OCI-LY7 (cell line): Measurements from ENCODE around the gene PRKAB1. TPM values are rescaled to one million over a fixed set of nuclear protein-coding genes. Genes with fewer than 3 reads are reported as not detected.

Source experiments
- BruUV-seq: library from RNA; stranded (reverse); fragments of 400-500 nt; replicated peaks from 2 replicates; lab custom pipeline; 2021; lab: Mats Ljungman, UMichigan
- CTCF ChIA-PET: fragments of 300-600 bp; sonication (Branson Sonifier 250); formaldehyde crosslinking; loops from one replicate; lab custom pipeline; 2022; ENCODE audit warnings: antibody characterized with exemption; ENCODE audit not compliant: unreplicated experiment; lab: Charles Lee
- POLR2A ChIA-PET: fragments of 300-600 bp; sonication (Branson Sonifier 250); formaldehyde crosslinking; loops from one replicate; lab custom pipeline; 2022; ENCODE audit warnings: antibody characterized with exemption; lab: Charles Lee
- DNase-seq: peaks from one replicate; pipeline ENCODE4 v3.0.0-alpha.2; 2015; ENCODE audit warnings: low spot score
- H2AFZ ChIP-seq: fragments of 200-600 bp; sonication (generic), shearing (Covaris generic); 2 replicates; pipeline ENCODE4 v1.6.1; 2014; ENCODE audit warnings: mild to moderate bottlenecking, antibody characterized with exemption, low read length, moderate library complexity
- H3K27ac ChIP-seq: fragments of 200-600 bp; sonication (generic); 2 replicates; pipeline ENCODE4 v1.5.1; 2014; ENCODE audit warnings: mixed run types, low read depth, mild to moderate bottlenecking, moderate library complexity, low read length, inconsistent platforms; ENCODE audit not compliant: poor library complexity, severe bottlenecking
- H3K36me3 ChIP-seq: fragments of 200-600 bp; sonication (generic); 2 replicates; pipeline ENCODE4 v1.6.1; 2014; ENCODE audit warnings: mild to moderate bottlenecking, antibody characterized with exemption, low read length, moderate library complexity, mixed read lengths; ENCODE audit not compliant: insufficient read depth
- H3K4me1 ChIP-seq: fragments of 200-600 bp; sonication (generic); 2 replicates; pipeline ENCODE4 v1.5.1; 2014; ENCODE audit warnings: mild to moderate bottlenecking, low read length; ENCODE audit not compliant: insufficient read depth, poor library complexity, severe bottlenecking
- H3K4me2 ChIP-seq: fragments of 200-600 bp; sonication (generic); 2 replicates; pipeline ENCODE4 v1.6.1; 2014; ENCODE audit warnings: mild to moderate bottlenecking, low read length
- H3K4me3 ChIP-seq: fragments of 200-600 bp; sonication (generic); 2 replicates; pipeline ENCODE4 v1.5.1; 2014; ENCODE audit warnings: mild to moderate bottlenecking, low read depth, low read length; ENCODE audit not compliant: poor library complexity, severe bottlenecking
- H3K79me2 ChIP-seq: fragments of 200-600 bp; sonication (generic); 2 replicates; pipeline ENCODE4 v1.6.1; 2016; ENCODE audit warnings: low read depth, mild to moderate bottlenecking, low read length, moderate library complexity, mixed read lengths; ENCODE audit not compliant: insufficient read depth
- H3K9me2 ChIP-seq: fragments of 200-600 bp; sonication (generic); 2 replicates; pipeline ENCODE4 v1.6.1; 2016; ENCODE audit warnings: mild to moderate bottlenecking, low read length, mixed read lengths; ENCODE audit not compliant: insufficient read depth
- H3K9me3 ChIP-seq: fragments of 200-600 bp; sonication (generic); 2 replicates; pipeline ENCODE4 v1.6.1; 2014; ENCODE audit warnings: mild to moderate bottlenecking, mixed run types, low read length, mixed read lengths
- H4K20me1 ChIP-seq: fragments of 200-600 bp; sonication (generic); 2 replicates; pipeline ENCODE4 v1.6.1; 2014; ENCODE audit warnings: mild to moderate bottlenecking, antibody characterized with exemption, low read length, moderate library complexity, mixed read lengths; ENCODE audit not compliant: insufficient read depth
- EZH2phosphoT487 ChIP-seq: fragments of 200-600 bp; sonication (generic); IDR thresholded peaks from 2 replicates; pipeline ENCODE4 v1.6.1; 2018; ENCODE audit warnings: low read depth, borderline replicate concordance, mild to moderate bottlenecking, mixed run types, antibody characterized with exemption, low read length, moderate library complexity, mixed read lengths
- intact Hi-C: fragments of 100-400 bp; cut with micrococcal nuclease; formaldehyde crosslinking; loops from one replicate; pipeline ENCODE4 v1.10.0; 2022; ENCODE audit not compliant: unreplicated experiment
- total RNA-seq, 2 experiments: library from RNA; depleted of rRNA in 1 of 2; stranded (reverse); fragments of >200 nt in 1 of 2; shearing (Covaris generic) in 1 of 2; gene quantifications; 2 replicates each; pipeline ENCODE4 v1.2.3, GENCODE V29; 2014 to 2022
- TF ChIP-seq, protein P1 (sequence below): fragments of 200-600 bp; sonication (generic); conservative IDR thresholded peaks from 2 replicates; pipeline ENCODE4 v1.5.1; 2014; ENCODE audit warnings: mild to moderate bottlenecking, antibody characterized with exemption, low read length, moderate library complexity, mixed read lengths

Gene PRKAB1
- total RNA-seq, 2 experiments from 2014 or later, result 32.4 to 45.1 TPM

DNA sequence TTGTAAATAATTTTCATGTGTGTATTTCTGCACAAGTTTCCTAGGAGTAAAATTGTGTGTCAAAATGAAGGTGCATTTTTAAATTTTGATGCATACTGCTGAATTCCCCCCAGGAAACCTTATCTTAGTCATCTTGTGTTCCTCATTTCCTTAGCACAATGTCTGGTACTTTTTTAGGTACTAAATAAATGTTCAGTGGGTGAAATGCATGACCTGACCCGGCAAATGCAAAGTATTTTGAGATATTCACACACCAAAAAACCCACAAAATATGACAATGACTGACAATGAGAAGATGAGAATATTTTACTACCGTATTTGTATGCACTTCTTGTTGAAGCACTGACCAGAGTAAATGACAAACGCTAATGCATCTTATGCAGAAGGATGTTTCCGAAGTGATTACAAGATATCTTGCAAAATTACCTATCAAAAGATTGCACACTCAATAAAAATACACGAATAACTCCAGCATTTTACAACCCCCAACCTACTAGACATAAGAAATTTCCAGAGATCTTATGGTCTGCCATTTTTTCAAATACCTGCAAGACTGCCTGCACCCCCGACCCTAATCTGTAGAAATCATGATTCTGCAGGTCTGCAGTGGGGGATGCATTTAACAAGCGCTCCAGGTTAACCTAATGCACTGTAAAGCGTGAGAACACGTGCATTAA lies 895 bp upstream of the PRKAB1 start:
- peak overlapping the region; percentile 89 for H3K27ac ChIP-seq
- peak; percentile 19 for DNase-seq
- intact Hi-C loops, result loop anchor here (5.0 kb wide), 1 partner anchor 225 kb away; no protein-coding TSS in a partner anchor
- peak overlapping the region; percentile 87 for H3K4me2 ChIP-seq
- peaks cover 36% of the 10 kb centered on the region for H3K4me1 ChIP-seq
- POLR2A ChIA-PET, result interaction anchor here (0.7 to 1.0 kb wide), 2 partner anchors 15 to 33 kb away, joined by 3 to 4 read pairs; no protein-coding TSS in a partner anchor
- peaks cover 28% of the 10 kb centered on the region for H3K36me3 ChIP-seq
- no TSS peak for BruUV-seq
- peak overlapping the region; percentile 92 for H3K4me3 ChIP-seq
- peak overlapping the region; percentile 99 for H2AFZ ChIP-seq
- H3K9me3 ChIP-seq, result no peaks in the 10 kb centered on the region; the same call in 1 of the 2 replicates
- H3K9me2 ChIP-seq, result no peaks in the 10 kb centered on the region
- H4K20me1 ChIP-seq, result no peaks in the 10 kb centered on the region
- CTCF ChIA-PET, result no interaction called here
- H3K79me2 ChIP-seq, result peaks cover 35% of the 10 kb centered on the region
- TF ChIP-seq, protein P1, sequence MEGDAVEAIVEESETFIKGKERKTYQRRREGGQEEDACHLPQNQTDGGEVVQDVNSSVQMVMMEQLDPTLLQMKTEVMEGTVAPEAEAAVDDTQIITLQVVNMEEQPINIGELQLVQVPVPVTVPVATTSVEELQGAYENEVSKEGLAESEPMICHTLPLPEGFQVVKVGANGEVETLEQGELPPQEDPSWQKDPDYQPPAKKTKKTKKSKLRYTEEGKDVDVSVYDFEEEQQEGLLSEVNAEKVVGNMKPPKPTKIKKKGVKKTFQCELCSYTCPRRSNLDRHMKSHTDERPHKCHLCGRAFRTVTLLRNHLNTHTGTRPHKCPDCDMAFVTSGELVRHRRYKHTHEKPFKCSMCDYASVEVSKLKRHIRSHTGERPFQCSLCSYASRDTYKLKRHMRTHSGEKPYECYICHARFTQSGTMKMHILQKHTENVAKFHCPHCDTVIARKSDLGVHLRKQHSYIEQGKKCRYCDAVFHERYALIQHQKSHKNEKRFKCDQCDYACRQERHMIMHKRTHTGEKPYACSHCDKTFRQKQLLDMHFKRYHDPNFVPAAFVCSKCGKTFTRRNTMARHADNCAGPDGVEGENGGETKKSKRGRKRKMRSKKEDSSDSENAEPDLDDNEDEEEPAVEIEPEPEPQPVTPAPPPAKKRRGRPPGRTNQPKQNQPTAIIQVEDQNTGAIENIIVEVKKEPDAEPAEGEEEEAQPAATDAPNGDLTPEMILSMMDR, result no peak
- no peak for TF ChIP-seq EZH2phosphoT487

DNA sequence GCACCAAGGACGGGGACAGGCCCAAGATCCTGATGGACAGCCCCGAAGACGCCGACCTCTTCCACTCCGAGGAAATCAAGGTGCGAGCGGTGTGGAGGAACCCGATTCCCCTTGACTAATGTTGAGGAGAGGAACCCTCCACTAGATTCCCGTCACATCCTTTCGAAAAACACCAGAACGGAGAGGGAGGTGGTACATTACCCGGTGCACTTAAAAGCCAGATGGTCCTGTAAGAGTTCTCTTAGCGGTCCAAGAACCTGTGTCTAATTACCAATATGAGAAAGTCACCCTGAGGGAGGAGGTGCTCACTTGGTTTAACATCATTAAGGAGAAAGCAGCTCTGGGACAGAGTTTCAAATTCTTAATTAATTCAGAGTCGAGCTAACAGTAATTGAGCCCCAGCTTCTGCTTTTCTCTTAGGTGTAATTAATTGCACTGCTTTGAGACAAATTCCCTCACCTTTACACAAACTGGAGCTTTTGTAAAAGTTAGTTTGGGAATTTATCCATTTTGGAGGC lies 450 bp downstream of the PRKAB1 start:
- H4K20me1 ChIP-seq, result no peaks in the 10 kb centered on the region
- TF ChIP-seq, protein P1, result no peak
- TF ChIP-seq EZH2phosphoT487, result no peak
- H2AFZ ChIP-seq, result peak overlapping the region; percentile 73; the same call in 1 of the 2 replicates
- H3K4me1 ChIP-seq, result peaks cover 36% of the 10 kb centered on the region
- peak overlapping the region; percentile 73 for H3K4me2 ChIP-seq
- peaks cover 35% of the 10 kb centered on the region for H3K79me2 ChIP-seq
- ChIA-PET CTCF (no interaction called here), POLR2A (interaction anchor here (1.8 to 2.2 kb wide), 2 partner anchors 13 to 21 kb away, joined by 6 to 7 read pairs; no protein-coding TSS in a partner anchor)
- peak overlapping the region; percentile 89 for H3K27ac ChIP-seq
- H3K4me3 ChIP-seq, result peak overlapping the region; percentile 92
- H3K9me2 ChIP-seq, result no peaks in the 10 kb centered on the region
- no peaks in the 10 kb centered on the region; the same call in 1 of the 2 replicates for H3K9me3 ChIP-seq
- H3K36me3 ChIP-seq, result peaks cover 42% of the 10 kb centered on the region
- TSS peak; percentile 66 for BruUV-seq
- intact Hi-C loops, result loop anchor here (5.0 kb wide), 1 partner anchor 226 kb away; no protein-coding TSS in a partner anchor
- peak; percentile 32 for DNase-seq
